Stimulated activated CD4-positive, alpha-beta T cell treated with anti-CD3 and anti-CD28 coated beads, Interleukin-1b, Interleukin-23, amount 100 ng/mL, for 4 hours (primary cell): ENCODE measurements around the gene GPAT2.
"Not testable (repeated sequence)": the region's sequence is repeated elsewhere in the genome, so short reads cannot be mapped to it uniquely, and the experiment has no call there.

Source experiments
- DNase-seq, 2 donors: peaks; one replicate each; pipeline ENCODE4 v3.0.0-alpha.2; 2020; ENCODE audit warnings: low read depth in 2 of 2

GPAT2 gene

DNA sequence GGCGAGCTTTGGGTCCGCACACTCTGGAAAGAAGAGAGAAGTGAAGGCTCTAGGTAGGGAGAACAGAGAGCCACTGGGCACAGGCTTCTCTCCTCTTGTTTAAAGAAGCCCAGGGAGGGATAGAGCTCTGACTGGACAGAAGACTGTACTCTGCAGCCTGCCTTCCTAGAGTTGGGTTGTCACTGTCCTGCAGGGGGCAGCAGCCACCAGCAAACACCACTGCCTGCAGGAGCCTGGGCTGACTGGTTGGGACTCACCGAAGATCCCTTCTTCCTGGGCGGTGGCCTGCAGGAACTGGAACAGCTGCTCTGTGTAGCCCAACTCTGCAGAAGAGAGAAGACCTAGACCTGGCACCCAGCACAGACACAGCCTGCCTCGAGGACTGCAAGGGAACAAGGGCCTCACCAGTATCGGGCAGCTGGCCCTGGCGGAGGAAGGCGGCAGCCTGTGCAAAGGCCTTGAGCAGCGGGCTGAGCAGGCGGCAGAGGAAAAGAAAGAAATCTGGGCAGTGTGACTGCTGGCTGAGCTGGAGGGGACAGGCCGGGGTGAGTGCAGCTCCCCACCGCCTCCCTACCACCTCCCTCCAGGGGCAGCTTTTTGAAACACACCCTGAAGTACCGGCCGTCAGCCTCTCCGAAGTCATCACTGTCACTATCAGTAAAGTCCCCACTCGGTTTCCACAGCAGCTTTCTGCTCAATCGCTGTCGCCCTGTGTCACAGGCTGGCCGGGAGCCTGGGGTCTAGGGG is 11.8 kb downstream of the GPAT2 start:
- DNase-seq: peak; percentile 59 to 69

DNA sequence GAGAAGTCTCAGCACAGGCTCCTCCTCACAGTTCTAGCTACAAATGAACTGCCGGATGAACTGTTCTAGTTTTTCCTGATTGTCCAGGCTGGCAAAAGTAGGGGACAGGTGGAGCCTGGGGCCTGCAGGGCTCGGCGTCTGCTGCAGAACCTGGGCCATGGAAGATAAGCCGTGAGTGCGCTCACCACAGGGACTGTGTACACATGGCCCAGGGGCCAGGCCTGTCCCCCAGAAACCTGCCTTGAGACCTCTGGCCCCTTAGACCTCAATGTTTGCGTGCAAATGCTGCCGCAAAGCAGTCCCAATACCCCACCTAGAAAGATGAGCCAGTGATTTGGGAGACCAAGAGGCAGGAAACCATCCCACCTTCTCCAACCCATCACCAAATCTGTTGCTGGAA is 12.6 kb downstream of the GPAT2 start:
- DNase-seq: not testable (repeated sequence)

DNA sequence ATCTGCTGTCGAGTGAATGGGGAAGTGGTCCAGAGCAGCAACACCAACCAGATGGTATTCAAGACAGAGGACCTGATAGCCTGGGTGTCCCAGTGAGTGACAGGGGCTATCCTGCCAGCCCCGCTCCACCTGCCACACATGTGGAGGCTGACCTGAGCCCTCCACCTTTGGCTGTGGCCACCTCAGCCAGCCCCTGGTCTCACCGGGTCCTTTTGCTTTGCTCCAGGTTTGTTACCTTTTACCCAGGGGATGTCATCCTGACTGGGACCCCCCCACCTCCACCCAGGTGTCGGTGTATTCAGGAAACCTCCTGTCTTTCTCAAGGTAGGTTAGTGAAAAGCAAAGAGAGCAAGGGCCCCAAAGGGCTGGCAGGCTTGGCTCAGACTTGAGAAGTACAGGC is 13.6 kb downstream of the GPAT2 start:
- DNase-seq: not testable (repeated sequence)

DNA sequence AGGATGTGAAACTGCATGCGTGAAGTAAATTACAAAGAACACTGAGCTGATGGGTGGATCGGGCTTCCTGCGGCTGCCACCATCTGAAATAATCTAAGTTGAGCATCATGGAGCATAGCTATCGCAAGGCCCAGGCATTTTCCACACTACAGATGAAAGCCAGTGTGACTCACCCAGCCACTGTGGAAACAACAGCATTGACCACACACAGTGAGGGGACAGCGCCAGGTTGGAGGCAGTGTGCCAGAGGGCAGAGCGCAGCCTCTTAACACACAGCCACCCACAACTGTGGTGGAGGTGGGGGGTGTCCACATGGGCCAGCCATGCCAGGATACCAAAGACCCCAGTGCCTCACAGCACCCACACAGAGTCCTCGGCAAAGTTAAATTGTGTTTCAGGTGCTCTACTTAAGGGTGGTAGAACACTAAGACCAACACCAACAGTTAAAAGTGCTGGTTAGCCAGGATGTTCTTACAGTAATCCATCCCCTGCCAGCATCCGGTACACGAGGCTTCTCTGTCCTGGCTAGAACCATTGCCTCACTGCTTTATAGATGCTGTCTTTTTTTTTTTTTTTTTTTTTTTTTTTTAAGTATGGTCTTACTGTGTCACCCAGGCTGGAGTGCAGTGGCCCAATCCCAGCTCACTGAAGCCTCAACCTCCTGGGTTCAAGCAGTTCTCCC is 14.7 kb downstream of the GPAT2 start:
- not testable (repeated sequence) for DNase-seq

DNA sequence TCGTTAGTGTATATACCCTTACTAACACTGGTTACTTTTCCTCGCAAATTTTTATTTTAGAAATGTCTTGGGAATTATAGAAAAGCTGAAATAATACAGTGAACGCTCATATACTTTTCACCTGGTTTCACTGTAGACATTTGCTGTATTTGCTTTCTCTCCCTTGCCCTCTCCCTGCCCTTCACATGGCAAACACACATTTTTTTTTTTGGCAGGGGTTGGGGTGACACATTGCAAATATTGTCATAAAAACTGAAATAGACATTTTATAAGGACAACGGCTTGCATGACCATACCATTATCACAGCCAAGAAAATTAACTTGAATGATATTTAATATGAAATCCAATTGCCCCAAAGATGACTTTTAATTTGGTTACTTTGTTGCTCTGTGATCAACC is 18.4 kb downstream of the GPAT2 start:
- not testable (repeated sequence) for DNase-seq

DNA sequence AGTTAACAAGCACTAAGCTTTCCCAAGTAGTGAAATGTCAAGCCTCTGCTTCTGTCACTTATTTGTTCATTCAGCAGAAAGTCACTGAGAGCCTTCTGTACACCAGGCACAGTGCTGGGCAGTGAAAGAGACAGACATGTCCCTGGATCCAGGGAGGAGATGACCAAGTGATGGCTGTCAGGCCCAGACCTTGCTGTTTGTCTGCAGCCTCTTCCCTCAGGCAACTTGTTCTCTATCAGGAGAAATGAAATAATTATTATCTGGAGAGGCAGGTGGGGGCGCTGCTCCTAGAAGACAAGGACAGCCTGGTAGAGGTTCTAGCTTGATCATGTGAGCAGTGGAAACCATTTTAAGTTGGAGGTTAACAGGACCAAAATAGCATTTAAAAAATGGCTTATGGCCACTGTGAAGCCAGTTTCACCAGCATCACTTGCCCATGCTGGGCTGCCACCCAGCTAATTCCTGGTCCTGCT is 21.9 kb downstream of the GPAT2 start:
- not testable (repeated sequence) for DNase-seq

DNA sequence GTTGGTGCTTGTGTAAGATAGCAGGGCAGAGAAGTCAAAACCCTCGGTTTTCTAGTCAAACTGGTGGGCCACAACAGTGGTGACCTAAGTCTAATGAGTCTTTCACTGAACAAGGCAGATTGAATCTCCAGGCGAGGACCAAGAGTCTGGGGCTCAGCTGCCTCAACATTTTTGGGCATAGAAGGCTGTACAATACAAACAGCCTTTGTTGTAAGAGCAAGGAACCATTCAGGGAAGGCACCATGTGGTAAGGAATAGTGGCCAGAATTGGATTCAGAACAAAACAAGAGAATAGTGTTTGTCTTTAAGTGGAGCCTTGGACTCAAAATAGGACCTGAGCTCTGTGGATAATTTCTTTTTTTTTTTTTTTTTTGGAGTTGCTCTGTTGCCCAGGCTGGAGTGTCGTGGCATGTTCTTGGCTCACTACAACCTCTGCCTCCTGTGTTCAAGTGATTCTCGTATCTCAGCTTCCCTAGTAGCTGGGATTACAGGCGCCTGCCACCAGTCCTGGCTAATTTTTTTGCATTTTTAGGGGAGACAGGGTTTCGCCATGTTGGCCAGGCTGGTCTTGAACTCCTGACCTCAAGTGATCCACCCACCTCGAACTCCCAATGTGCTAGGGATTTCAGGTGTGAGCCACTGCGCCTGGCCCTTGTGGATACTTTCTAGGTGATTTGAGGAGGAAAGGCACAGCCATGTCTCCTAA is 22.5 kb downstream of the GPAT2 start:
- not testable (repeated sequence) for DNase-seq

DNA sequence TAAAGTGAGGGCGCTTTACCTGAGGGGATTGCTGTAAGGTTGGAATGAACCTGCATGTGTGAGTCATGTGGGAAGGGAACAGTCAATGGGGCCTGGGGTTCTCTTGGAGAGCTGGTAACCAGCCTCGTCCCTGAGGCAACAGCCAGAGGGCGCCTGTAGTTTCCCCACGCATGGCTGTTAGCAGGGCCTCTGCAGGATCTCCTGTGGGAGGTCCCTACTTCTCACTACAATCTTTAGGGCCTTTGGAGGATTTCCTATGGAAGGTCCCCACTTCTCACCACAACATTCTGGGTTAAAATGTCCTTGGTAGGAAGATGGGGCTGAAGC is 23.6 kb downstream of the GPAT2 start:
- not testable (repeated sequence) for DNase-seq

DNA sequence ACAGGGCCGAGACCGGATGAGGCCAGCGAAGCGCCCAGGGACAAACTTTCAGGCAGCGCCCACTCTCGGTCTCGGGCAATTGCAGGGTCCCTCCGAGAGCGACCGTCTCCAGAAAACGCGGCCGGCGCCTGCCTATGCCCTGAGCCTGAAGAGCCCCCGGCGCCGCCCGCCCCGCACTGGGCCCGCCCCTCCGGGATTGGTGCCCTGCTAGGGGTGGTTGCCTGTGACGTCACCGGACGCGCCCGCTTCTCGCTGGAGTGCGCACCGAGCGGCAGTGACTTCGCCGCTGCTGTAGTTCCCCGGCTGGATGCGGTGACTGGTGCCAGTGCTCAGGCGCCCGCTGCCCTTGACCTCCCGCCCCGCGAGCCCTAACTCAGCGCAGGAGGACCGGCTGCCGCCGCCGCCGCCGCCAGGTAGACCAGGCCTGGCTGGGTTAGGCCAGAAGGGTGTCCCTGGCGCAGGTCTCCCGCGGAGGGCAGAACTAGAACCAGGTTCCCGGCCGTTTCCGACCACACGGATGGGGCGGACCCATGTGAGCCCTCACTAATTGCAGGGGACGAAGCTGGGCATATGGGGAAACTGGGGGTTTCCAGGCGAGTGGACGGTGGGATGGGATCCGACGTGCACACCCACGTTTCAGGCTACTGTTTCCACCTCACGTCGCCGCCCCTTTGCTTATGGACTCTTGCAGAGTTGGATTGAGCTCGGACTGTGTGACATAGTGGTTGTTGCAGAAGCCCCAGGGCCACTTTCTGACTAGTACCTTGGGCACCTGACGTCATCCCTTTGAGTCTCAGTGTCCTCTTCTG is 24.2 kb downstream of the GPAT2 start:
- peak; percentile 96 to 97 for DNase-seq

DNA sequence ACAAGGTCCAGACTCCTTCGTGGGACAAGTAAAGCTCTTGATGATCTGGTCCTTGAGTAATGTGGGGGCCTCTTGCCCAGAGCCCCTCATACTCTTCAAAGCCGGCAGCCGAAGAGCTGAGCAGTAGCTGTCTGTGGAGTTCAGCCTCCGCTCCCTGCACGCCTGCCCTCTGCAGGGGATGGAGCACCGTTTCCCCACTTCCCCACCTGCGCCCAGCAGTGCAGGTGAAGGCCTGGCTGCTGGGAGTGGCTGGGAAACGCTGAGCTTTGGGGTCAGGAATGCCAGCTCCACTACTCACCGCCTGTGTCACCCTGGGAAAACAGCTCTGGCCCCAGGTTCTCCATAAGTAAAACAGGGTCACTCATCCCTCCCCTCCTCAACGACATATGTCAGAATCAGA is 24.9 kb downstream of the GPAT2 start:
- DNase-seq: not testable (repeated sequence)

DNA sequence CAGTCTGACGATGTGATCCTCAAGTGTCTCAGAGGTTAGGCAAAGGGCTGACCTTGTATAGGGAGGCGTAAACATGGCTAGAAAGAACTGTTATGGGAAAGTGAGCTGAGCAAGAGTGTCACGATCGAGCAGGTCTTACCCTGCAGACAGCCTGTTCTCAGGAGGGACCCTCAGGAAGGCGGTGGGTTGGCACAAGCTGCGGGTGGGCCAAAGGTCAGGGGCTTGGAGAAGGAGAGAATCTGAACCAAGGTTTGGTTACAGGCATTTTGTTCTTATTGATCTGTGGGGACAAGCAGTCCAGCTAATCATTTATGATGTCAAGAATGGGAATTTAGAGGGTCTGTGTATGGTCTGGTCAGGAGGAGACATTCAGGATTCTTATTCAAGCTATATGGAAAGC is 26.7 kb downstream of the GPAT2 start:
- DNase-seq: not testable (repeated sequence)

DNA sequence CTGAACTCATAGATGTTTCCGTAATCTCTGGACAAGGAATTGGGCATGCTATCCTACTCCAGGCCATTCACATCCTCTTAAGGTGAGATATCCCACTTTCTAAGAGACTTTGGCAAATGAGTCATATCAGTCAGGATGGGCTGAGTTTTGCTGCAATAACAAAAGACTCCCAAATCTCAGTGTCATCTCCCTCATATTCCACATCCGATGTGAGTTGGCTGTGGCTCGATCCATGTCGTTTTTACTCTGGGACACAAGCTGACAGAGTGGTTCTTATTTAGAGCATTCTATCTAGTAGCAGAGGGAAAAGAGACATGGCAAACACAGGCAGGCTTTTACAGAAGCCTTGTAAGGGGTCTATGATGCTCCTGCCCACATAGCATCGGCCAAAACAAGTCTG is 28.5 kb downstream of the GPAT2 start:
- not testable (repeated sequence) for DNase-seq

DNA sequence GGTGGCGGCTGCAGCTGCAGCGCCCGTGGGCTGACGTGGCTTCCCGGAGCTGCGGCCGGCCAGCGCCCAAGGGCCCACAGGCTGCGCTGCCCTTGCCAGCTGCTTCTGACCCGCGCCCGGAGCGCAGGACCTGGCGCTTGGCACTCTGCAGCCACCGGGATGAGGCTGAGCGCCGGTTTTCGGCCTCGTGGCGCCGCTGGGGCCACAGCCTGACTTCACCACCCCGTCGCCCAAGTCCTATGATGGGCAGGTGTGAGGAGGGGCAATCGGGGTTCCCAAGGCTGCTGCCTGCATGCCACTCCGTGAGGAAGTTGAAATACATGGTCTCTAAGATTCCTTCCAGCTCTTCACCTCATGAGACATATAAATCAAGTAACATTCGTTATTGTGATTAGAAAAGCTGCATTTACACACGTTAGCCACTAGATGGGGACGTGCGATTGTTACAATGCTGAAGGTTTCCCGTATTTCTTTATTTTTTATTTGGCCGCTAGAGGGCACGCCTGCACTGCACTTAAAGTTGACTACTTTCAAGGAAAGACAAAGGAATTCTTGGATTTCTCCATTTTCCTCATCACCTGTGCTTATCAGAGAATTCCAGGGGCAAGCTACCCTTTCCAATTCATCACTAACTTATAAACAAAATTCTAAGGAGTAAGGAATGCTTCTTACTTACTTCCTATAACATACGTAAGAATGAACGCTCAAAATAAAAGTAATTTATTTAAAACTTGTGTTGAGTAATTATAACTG is 42.0 kb downstream of the GPAT2 start:
- peak in 1 of 2 donors; percentile 38 for DNase-seq

DNA sequence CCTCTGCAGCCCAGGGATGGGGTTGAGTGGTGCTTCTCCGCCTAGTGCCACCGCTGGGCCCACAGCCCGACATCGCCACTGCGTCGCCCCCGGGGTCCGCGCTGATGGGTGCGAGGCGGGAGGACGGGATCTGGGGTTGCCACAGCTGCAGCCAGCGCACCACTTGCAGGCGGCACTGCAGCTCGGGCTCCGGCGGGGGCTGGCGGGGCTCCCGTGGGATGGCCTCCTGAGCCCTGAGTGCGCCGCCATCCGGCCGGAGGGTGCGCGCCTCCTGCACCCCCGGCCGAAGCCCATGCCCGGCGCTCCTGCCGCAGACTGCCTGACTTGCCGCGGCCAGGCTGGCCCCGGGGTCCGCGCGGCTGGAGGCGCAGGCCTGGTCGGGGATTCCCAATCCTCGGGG is 42.6 kb downstream of the GPAT2 start:
- DNase-seq: not testable (repeated sequence)

DNA sequence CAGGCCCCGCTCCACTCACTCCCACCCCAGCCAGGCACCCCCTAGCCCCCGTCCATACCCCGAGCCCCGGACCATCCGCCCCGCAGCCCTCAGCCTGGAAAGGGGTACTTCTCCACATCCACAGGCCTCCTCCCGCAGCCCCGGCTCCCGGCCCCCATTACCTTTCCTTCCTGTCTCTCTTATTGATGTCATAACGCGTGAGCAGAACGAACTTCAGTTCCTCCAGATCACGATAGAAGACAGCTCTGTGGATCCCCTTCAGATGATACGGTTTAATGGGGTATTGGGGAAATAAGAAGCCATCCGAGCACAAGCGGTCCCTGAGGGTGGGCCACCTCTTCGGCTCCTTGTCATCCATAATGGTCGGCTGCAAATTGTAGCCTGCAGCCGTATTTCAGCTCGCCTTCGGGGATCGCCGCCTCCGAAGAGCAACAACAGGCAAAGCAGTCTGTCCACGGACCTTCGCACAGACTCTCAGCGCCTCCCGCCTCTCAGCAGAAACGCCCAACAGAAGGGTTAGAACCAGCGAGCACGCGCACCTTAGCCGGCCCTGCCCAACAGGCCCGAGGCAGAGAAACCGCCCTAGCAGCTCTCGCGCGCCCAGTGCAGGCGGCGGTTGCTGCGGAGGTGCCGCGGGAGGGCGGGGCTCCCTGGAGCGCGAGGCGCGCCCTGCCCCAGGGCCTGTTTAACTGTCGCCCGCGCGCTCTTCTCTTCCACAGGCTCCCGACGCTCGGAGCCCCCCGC is 43.2 kb downstream of the GPAT2 start, which contains the start of gene ANKRD36C:
Gene ANKRD36C (minus strand): TSS at position 474 of the 744 bp plus-strand sequence. CDS start 116 bp downstream, at position 358.
- DNase-seq: not testable (repeated sequence)

DNA sequence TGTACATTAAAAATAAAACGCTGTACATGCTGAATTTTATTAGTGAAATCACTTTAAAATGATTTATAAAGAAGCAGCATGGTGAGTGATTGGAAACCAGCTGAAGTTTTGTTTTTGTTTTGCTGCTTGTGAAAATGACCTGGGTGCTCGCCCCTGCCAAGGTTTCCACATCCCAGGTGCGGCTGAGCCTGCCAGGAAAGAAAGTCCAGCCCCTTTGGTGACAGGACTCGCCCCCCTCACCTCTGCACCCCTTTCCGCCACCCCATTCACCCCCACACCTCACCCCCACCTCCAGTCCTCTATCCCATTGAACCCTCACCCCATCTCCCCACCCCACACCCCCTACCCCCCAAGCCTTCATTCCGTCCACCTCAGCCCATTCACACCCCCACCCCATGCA is 43.8 kb downstream of the GPAT2 start:
- DNase-seq: not testable (repeated sequence)
